Astrocyte of the hippocampus (primary cell): ENCODE results near the gene EIF2S1.
"Not testable (repeated sequence)": the region's sequence is repeated elsewhere in the genome, so short reads cannot be mapped to it uniquely, and the experiment has no call there.

Source experiments
- DNase-seq: peaks from one replicate; pipeline ENCODE4 v3.0.0; 2011; ENCODE audit warnings: low read depth, low spot score

Gene EIF2S1

GRCh38 chr14:67411370-67411769 lies 51.2 kb downstream of the EIF2S1 start:
- DNase-seq = no peak

- DNase-seq = peak; percentile 50
Observed at GRCh38 chr14:67411820-67412421, 51.8 kb downstream of the EIF2S1 start, which contains the start of gene PLEK2. TSS of gene PLEK2 (minus strand) at chr14:67412165. CDS start at chr14:67412059, 106 bp downstream.

- peak; percentile 75 for DNase-seq
Observed at GRCh38 chr14:67413806-67414769, 54.0 kb downstream of the EIF2S1 start.

- DNase-seq = not testable (repeated sequence)
Observed at GRCh38 chr14:67415610-67416009, 55.5 kb downstream of the EIF2S1 start.

- no peak for DNase-seq
Observed at GRCh38 chr14:67416085-67416484, 56.0 kb downstream of the EIF2S1 start.

GRCh38 chr14:67416810-67417209 lies 56.7 kb downstream of the EIF2S1 start:
- no peak for DNase-seq

- DNase-seq = no peak
Observed at GRCh38 chr14:67417633-67418032, 57.5 kb downstream of the EIF2S1 start.

- no peak for DNase-seq
Observed at GRCh38 chr14:67418401-67419191, 58.5 kb downstream of the EIF2S1 start.

- no peak for DNase-seq
Observed at GRCh38 chr14:67420102-67420739, 60.1 kb downstream of the EIF2S1 start.

- no peak for DNase-seq
Observed at GRCh38 chr14:67421356-67422224, 61.5 kb downstream of the EIF2S1 start.

- no peak for DNase-seq
Observed at GRCh38 chr14:67423424-67423823, 63.3 kb downstream of the EIF2S1 start.

- no peak for DNase-seq
Observed at GRCh38 chr14:67424539-67424938, 64.4 kb downstream of the EIF2S1 start.

GRCh38 chr14:67425608-67426007 lies 65.5 kb downstream of the EIF2S1 start:
- DNase-seq = no peak

GRCh38 chr14:67426161-67426560 lies 66.0 kb downstream of the EIF2S1 start:
- no peak for DNase-seq

GRCh38 chr14:67426983-67427606 lies 67.0 kb downstream of the EIF2S1 start:
- DNase-seq = peak; percentile 90

GRCh38 chr14:67428501-67429031 lies 68.4 kb downstream of the EIF2S1 start:
- DNase-seq = peak; percentile 60

- DNase-seq = no peak
Observed at GRCh38 chr14:67429510-67430205, 69.5 kb downstream of the EIF2S1 start.

GRCh38 chr14:67432050-67432564 lies 72.0 kb downstream of the EIF2S1 start:
- no peak for DNase-seq

- no peak for DNase-seq
Observed at GRCh38 chr14:67435603-67436002, 75.5 kb downstream of the EIF2S1 start.
